Renal pelvis (tissue), 12 donors: ENCODE results near the gene RDH12. TPM values are rescaled to one million over a fixed set of nuclear protein-coding genes. Genes with fewer than 3 reads are reported as not detected.
"Not testable (repeated sequence)": the region's sequence is repeated elsewhere in the genome, so short reads cannot be mapped to it uniquely, and the experiment has no call there.

Experiments used
- DNase-seq: peaks from one replicate; pipeline ENCODE4 v3.0.0-alpha.2; 2013
- long read RNA-seq, 16 experiments: transcript quantifications; one replicate each; lab custom pipeline, GENCODE V29; 2026
- polyA plus RNA-seq, 3 donors: library from polyadenylated mRNA; unstranded; fragments of 120-200 nt; gene quantifications; one replicate each; pipeline ENCODE4 v1.2.1, GENCODE V29; 2013; ENCODE audit not compliant: insufficient read length in 3 of 3

The RDH12 gene
- polyA plus RNA-seq = 1 to 10 TPM in 1 of 3 donors, under 1 TPM in 2; 0.40 to 1.2 (median 0.46) TPM
- long read RNA-seq, donor 1 = 0 reads
- long read RNA-seq, donor 2 = 0 reads
- long read RNA-seq, donor 3 = 0 reads
- long read RNA-seq, donor 4 = 0 reads
- long read RNA-seq, donor 5, partial matches to known transcripts = 5 of 26 reads
- long read RNA-seq, donor 5, other reads (novel, unspliced or antisense) = 21 of 26 reads
- long read RNA-seq, donor 6 = 0 reads
- long read RNA-seq, donor 7 = 0 reads
- long read RNA-seq, donor 8 = 0 reads
- long read RNA-seq, donor 9, partial matches to known transcripts = 6 of 6 reads
- long read RNA-seq, donor 9, other reads (novel, unspliced or antisense) = 0 of 6 reads
- long read RNA-seq, donor 10 = 0 reads
- long read RNA-seq, donor 11 = 0 reads
- long read RNA-seq, donor 12, partial matches to known transcripts = 12 of 12 reads
- long read RNA-seq, donor 12, other reads (novel, unspliced or antisense) = 0 of 12 reads
- long read RNA-seq, donor 13 = 0 reads
- long read RNA-seq, donor 14 = 0 reads
- long read RNA-seq, donor 15 = 0 reads
- long read RNA-seq, donor 16 = 0 reads

DNA sequence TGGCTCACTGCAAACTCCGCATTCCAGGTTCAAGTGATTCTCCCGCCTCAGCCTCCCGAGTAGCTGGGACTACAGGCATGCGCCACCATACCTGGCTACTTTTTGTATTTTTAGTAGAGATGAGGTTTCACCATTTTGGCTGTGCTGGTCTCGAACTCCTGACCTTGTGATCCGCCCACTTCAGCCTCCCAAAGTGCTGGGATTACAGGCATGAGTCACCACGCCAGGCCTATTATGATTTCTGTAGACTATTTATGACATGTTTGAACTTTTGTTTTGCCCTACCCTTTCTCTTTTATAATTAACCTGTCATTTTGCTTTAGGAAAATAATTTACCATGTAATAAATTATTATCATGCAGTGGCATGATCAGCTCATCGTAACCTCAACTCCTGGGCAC, at the start of gene RDH12:
RDH12 (plus strand) TSS at position 395 of the 400 bp plus-strand sequence. CDS start 20,757 bp downstream, outside the sequence.
- DNase-seq = not testable (repeated sequence)

DNA sequence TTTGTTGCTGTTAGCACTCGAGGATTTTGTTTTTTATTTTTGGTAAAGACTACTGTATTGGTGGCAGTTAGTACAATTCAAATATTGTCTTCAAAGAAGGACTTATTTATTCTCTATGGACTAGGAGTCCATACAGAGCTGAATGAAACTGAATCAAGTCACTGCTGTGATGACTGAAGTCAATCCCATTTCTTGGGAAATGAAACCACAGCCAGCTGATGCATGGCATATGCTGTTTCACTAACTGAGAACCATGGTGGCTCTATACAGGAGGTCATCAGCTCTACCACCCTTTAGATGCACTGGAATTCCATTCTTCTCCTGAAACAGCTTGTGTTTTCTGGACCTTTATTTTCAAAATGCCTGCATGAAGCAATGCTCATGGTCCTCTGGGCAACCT, 49.5 kb upstream of the RDH12 start:
- DNase-seq = no peak

DNA sequence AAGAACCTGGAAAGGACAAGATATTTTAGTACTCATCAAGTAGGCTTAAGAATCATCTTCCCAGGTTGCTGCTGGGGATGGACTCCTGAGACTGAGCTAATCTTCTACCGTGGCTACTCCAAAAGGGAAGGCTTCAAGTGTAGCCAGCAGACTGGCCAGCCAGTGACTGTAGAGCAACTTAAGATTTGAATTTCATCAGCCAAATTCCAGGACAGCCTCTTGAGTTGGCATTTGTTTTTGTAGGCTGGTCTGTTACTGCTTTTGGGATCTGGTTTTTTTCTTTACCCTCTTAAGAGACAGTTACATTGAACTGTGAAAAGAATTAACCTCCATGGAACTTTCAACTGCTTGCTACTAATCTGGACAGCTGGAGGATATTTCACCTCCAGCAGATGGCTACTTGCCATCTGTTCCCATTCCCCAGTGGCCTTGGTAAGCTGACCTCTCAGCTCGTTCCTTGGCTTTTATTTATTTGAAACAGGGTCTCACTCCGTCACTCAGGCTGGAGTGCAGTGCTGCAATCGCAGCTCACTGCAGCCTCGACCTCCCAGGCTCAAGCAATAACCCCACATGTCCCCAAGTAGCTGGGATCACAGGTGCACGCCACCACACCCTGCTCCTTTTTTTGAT, 47.9 kb upstream of the RDH12 start:
- no peak for DNase-seq

DNA sequence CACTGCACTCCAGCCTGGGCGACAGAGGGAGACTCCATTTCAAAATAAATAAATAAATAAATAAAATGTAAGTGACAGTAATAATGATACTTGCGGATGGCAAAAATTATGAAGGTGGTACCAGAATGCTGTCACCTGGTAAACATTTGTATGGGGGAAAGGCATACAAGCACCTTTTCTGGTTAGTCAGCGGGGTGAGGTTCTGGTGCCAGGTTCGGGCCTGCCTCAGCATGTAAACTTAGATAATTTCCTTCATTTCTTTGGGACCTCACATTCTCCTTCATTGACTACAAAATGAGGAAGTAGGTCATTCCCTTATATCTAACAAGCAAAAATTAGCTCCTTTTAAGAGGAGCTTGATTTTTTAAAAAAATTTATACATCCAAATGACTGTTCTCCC, 38.1 kb upstream of the RDH12 start:
- no peak for DNase-seq

DNA sequence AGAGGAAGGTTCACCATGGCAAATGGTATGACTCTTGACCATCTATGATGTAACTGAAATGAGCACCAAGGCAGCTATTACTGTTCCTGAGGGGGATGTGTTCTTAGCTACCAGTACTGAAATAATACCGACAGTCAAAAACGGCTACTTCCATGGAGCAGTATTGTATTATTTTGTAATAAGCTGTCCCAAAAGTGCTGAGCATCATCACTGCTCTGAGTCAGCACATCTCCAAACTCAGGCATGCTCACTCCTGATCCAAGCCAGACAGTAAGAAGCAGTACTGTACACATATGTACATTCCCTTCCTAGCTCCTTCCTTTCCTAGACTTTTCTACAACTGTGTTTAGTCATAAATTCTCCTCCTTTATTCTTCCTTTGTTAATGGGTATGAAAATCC, 35.8 kb upstream of the RDH12 start:
- DNase-seq = no peak

DNA sequence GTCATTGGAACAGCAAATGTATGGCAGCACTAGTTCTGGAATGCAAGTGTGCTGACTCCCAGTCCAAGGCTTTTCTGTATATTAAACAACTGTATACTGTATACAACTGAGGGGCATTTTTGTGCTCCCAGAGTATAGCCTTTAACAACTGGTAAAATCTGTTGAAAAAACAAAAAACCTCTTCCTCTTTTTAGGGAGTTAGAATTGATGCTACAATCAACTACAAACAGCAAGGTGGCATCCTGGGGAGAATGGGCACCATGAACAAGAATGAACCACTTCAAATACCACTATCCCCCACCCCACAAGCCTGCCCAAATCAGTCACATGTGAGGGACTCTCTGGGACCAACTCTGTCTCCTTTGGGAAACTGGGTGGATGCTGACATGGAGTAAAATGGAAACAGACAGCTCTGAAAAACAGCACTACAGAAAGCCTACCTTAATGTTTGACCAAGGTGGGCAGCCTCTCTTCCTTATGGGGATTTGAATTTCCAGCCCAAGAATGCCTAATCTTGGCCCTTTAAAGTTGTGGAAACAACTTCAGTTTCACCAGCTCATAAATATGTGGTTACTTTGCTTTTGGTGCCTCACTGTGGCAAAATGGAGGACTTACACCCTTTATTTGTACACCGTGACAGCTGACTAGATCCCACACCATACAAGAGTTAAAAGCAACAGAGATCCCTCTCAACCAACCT, 34.8 kb upstream of the RDH12 start:
- peak; percentile 54 for DNase-seq

DNA sequence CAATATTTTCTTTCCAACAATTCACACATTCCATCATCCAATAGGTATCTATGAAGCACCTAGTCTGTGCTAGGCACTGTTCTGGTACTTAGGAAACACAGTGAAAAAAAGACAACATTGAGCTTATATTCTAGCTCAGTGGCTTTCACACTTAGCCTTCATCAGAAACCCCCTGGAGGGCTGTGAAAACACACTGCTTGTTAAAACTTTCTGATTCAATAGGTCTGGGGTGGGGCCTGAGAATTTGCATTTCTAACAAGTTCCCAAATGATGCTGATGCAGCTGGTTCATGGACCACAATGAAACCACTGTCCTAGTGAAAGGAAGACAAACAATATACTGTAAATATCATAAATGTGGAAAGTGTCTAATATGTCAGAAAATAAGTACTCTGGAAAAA, 33.1 kb upstream of the RDH12 start:
- DNase-seq = no peak

DNA sequence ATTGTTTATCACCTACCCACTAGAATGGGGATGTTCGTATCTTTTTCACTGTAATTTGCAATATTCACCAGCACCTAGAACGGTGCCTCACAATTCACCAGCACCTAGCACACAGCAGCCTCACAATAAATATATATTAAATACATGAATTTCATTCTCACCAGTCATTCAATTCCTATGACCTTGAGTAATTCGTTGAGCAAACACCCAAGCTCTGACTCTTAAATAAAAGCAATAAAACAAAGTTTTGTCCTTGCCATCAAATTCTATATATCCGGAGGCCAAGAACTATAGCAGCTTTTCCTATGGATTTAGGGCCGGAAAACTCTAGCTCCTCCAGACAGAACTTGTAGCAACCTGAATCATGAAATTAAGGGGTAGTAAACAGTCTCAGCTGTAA, 28.2 kb upstream of the RDH12 start:
- DNase-seq = no peak

DNA sequence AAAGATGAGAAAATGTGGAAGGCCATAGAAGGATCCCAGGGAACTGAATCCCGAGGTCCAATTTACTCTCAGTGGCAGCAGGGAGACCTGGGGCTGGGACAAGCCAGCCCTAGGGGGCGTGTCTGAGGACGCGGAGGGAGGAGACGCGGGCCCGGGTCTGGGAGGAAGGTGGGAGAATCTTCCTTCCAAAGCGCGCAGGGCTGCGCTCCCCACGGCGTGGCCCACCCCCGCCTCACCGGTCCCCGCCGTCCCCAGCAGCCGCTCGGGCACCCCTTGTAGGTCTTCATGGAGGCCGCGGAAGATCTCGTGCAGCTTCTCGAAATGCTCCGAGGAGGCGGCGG, 27.6 kb upstream of the RDH12 start:
- DNase-seq = peak; percentile 77

DNA sequence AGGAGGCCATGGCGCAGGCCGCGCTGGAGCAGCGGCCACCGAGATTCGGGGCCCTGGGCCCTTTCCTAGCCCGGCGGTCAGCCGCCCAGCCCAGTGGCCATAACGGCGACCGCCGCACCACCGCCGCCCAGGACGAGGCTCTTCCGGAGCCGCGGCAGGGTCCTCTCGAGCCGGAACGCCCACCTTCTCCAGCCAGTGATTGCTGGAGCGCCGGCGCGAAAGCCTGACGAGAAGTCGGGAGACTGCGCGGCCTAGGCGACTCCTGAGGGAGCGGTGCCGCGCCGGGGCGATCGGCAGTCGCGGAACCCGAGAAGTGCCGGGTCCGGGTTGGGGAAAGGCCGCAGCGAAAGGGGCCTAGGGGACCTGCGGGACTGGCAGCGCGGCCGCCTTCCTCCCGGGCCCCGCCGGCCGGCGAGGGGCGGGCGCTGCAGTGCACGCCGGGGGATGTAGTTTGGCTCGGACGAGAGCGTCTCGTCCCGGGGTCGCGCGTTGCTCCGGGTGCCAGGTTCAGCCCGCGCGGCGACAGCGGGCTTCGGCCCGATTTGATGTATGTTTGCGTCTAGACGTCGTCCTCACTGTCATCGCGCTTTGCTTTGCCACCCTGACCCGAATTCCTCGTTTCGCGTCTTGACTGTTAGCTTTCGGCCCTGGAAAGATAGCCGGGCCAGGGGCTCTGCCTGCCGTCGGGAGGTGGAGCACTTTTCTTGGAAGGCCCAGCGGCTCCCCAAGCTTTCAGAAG, 27.0 kb upstream of the RDH12 start, which contains the start of gene VTI1B:
VTI1B (minus strand) TSS at position 153 of the 739 bp plus-strand sequence; CDS start at position 10, 143 bp downstream.
- peak; percentile 85 for DNase-seq

DNA sequence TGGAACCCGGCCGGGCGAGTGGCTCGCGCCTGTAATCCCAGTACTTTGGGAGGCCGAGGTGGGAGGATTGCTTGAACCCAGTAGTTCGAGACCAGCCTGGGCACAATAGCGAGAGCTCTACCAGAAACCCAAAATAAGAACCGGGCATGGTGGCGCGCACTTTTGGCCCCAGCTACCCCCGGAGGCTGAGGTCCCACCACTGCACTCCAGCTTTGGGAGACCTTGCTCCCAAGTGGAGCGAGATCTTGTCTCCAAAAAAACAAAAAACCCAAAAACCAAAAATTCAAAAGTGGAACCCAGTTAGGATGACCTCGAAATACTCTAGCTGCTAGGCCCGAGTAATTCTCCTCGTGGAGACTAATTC, 26.5 kb upstream of the RDH12 start:
- no peak for DNase-seq

DNA sequence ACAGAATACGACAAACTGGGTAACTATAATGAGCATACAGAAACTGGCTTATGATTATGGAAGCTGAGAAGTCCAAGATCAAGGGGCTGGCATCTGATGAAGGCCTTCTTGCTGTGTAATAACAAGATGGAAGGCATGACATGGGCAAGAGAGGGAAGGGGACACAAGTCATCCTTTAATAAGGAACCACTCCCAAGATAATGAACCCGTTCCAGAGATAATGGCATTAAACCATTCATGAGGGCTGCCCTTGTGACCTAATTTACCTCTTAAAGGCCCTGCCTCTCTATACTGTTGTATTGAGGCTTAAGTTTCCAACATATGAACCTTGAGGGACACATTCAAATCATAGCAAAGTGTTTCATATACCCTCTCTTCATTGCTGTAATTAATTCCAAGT, 22.7 kb upstream of the RDH12 start:
- DNase-seq = no peak

DNA sequence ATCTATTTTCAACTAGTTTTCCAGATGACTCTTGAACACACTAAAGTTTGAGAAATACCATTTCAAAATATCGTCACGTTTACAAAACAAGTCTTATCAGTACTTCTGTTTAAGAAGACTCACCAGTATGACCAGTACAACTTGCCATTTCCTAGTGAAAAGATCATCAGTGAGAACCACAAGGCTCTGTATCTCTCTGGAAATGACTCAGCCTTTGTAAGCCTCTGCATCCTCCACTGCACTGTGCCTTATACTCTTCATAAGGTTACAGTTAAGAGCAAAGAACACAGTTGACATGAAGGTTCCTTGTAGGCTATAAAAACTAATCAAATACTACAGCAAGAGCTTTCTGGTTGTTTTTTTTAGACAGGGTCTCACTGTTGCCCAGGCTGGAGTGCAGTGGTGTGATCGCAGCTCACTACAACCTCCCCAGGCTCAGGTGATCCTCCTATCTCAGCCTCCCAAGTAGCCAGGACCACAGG, 21.5 kb upstream of the RDH12 start:
- DNase-seq = no peak

DNA sequence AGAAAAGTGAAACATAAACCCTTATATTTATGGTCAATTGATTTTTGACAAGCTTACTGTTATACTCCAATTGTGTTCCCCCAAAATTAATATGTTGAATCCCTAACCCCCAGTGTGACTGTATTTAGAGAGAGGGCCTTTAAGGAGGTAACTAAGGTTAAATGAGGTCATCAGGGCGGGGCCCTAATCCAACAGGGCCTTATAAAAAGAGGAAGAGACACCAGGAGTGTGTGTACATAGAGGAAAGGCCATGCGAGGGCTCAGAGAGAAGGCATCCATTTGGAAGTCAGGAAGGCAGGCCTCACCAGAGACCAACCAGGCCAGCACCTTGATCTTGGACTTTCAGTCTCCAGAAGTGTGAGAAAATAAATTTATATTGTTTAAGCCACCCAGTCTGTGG, 20.7 kb upstream of the RDH12 start:
- DNase-seq = no peak

DNA sequence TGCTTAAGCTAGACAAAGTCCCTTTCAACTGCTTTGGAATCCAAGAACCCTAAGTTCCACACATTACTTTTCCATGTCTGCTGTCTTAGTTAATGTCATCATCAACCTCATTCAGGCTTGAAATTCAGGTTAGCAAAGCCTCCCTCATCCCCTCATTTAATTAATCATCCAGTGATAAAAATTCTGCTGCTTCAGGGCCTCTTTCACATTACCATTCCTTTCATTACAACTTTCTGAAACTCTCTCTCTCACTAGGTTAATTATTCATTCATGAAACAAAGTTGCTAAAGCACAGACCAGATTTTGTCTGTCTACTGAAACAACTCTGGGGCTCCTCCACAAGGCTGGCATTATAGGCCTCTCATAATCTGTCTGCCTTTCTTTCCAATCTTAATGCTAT, 17.8 kb upstream of the RDH12 start:
- peak; percentile 20 for DNase-seq

DNA sequence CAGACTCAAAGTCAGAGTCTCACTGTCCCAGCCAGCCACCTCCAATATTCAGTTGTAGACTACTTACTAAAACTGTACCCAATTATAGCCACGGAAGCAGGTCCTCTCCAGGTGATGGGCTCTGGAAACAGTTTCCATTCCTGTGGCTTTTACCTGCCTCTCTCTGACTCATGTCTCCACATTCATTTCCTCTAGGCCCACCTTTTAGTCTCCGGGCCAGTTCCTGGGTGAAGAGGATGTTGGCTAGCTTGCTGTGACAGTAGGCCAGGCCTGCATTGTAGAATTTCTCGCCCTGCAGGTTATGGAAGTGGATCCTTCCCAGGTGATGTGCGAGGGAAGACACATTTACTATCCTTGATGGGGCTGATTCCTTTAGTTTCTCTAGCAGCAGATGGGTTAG, 11.7 kb upstream of the RDH12 start:
- DNase-seq = no peak

DNA sequence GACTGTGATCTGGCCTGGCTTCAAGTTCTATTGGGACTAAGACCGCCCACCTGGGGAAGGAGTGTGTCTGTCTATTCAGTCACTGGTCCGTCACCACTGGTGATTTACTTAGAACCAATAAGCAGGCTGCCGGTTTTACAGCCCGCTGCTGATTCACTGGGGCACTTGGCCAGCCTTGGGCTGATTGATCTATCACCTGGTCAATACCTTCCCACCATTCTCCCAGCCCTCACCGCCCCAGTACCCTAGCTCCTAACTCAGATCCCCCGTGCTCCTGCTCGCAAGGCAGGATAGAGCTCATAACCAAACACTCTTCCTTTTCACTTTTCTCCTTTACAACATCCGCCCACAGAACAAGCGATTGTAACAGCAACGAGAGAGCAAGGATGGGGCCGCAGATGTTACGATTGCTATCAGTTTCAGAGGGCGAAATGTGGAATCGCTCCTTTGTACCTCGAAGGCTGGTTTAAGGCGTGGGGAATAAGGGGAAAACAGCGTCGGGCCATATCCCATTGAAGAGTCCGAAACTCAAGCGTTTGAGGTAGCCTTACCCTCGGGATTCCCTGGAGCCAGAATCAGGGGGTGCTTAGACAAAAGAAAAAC, 6.8 kb upstream of the RDH12 start:
- DNase-seq = peak; percentile 63

DNA sequence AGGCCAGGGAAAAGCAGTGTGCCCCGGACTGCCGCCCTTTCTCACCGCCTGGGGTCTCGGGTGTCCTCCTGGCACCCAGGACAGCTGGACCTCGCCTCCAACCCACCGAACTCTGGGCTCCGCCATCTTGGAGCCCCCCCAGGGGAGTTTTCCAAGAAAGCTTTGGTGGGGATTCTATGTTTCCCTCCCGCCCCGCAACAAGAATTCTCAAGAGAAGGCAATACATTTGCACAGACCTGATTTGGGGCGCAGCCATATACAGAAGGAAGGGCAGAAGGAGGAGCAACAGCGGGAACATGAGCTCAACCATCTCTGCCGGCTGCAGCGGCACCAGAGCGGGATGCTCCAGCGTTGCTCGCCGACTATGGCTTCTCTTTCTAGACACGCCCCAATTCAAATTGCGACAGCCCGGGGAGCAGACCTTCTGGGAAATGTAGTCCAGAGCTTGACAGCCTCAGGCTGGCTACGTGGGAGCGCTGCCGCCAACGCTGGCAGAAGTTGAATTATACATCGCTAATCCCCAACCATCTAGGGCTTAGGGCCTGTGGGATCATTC, 6.2 kb upstream of the RDH12 start, which contains the start of gene RDH11:
RDH11 (minus strand) TSS at position 371 of the 556 bp plus-strand sequence; CDS start at position 310, 61 bp downstream.
- DNase-seq = peak; percentile 89

DNA sequence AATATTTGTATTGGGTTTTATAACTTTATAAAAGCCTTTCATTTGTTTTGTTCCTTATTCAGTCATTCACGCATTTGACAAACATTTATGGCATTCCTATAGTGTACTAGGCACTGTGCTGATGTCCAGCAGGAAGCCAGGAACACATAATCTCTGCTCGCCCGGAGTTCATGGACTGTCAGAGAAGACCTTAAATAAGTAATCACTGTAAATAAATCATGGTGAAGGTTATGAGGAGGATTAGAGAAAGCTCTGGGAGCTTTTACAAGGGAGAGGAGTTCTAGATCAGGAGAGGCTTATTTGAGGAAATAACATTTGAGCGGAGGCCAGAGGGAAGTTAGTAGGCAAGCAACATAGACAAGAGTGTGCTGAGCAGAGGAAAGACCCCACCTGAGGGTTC, 4.7 kb upstream of the RDH12 start:
- DNase-seq = no peak

DNA sequence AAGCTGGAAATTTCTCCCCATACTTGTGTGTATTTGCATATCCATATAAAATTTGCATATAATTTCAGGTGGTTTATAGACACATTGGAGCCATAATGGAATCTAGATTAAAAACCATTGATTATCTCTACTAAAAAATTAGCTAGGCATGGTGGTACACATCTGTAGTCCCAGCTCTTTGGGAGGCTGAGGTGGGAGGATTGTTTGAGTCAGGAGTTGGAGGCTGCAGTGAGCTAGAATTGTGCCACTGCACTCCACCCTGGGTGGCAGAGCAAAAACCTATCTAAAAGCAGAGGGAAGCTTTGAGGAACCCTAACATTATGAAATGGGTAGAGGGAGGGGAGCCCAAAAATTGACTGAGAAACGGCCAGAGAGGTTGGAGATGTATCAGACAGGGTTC, 3.5 kb upstream of the RDH12 start:
- no peak for DNase-seq

DNA sequence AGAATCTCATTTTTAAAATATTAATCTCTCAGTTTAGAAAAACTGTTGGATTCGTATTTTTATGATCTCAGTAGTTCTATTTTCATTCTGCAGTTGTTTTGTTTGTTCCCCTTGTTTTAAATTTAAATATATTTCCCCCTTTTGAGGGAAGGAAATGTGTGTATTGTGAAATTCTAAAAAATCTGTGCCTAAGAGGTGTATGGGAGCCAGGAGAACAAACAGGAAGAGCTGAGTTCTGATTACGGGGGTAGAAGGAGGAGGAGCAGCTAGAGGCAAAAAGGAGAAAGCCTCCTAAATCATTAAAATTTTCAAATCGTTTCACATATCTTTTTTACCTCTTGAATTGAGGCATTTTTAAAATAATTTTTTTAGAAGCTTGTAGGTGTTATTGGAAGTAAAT, 2.3 kb downstream of the RDH12 start:
- no peak for DNase-seq
